Fibroblast of lung (primary cell): Measurements from ENCODE around the gene CDKN1A. TPM values are rescaled to one million over a fixed set of nuclear protein-coding genes. Genes with fewer than 3 reads are reported as not detected.

Experiments used
- DNase-seq, 2 donors: peaks; one replicate each; pipeline versions ENCODE4 v3.0.0 to v3.0.0-alpha.2; 2010; ENCODE audit warnings: low read depth in 2 of 2
- H2AFZ ChIP-seq: 2 replicates; pipeline ENCODE4 v1.5.1; 2012; ENCODE audit warnings: low read length, control low read depth, inconsistent platforms
- H3K27ac ChIP-seq: 2 replicates; pipeline ENCODE4 v1.5.1; 2011; ENCODE audit warnings: low read length, control low read depth; ENCODE audit not compliant: insufficient read depth
- H3K27me3 ChIP-seq: 2 replicates; pipeline ENCODE4 v1.5.1; 2011; ENCODE audit warnings: mild to moderate bottlenecking, low read length; ENCODE audit not compliant: control insufficient read depth, insufficient read depth
- H3K36me3 ChIP-seq: 2 replicates; pipeline ENCODE4 v1.5.1; 2011; ENCODE audit warnings: low read length; ENCODE audit not compliant: control insufficient read depth, insufficient read depth
- H3K4me1 ChIP-seq: 2 replicates; pipeline ENCODE4 v1.5.1; 2011; ENCODE audit warnings: low read length; ENCODE audit not compliant: control insufficient read depth, insufficient read depth; ENCODE audit errors: extremely low read depth
- H3K4me2 ChIP-seq: 2 replicates; pipeline ENCODE4 v1.5.1; 2011; ENCODE audit warnings: low read length, control low read depth; ENCODE audit not compliant: insufficient read depth; ENCODE audit errors: extremely low read depth
- H3K4me3 ChIP-seq, 4 experiments: fragments of 200-600 bp in 1 of 4; sonication (generic) in 1 of 4; replicated peaks in 1 of 4; 2 replicates each; pipeline ENCODE4 v1.5.1; 2011 to 2016; ENCODE audit warnings: low read length in 4 of 4, low read depth in 3 of 4, mild to moderate bottlenecking in 3 of 4, control low read depth in 2 of 4, inconsistent platforms in 1 of 4, mixed read lengths in 1 of 4; ENCODE audit not compliant: insufficient read depth in 1 of 4; ENCODE audit errors: control extremely low read depth in 1 of 4
- H3K79me2 ChIP-seq: 2 replicates; pipeline ENCODE4 v1.5.1; 2012; ENCODE audit warnings: mild to moderate bottlenecking, low read length, inconsistent platforms; ENCODE audit not compliant: control insufficient read depth, insufficient read depth
- H3K9ac ChIP-seq: 2 replicates; pipeline ENCODE4 v1.5.1; 2011; ENCODE audit warnings: mild to moderate bottlenecking, low read length, control low read depth; ENCODE audit not compliant: insufficient read depth
- H3K9me3 ChIP-seq: 2 replicates; pipeline ENCODE4 v1.5.1; 2012; ENCODE audit warnings: low read depth, low read length; ENCODE audit not compliant: control insufficient read depth, insufficient read depth
- H4K20me1 ChIP-seq: 2 replicates; pipeline ENCODE4 v1.5.1; 2011; ENCODE audit warnings: low read length; ENCODE audit not compliant: control insufficient read depth, insufficient read depth; ENCODE audit errors: extremely low read depth
- CTCF ChIP-seq, 2 donors: IDR thresholded peaks in 1 of 2; conservative IDR thresholded peaks in 1 of 2; 1 replicate in 1 of 2; 2 replicates in 1 of 2; pipeline ENCODE4 v1.5.1; 2011 to 2012; ENCODE audit warnings: low read length in 2 of 2, control low read depth in 1 of 2, inconsistent platforms in 1 of 2, low read depth in 1 of 2, mild to moderate bottlenecking in 1 of 2
- EZH2 ChIP-seq: IDR thresholded peaks from 2 replicates; pipeline ENCODE4 v1.5.1; 2012; ENCODE audit warnings: low read length, control low read depth, mild to moderate bottlenecking; ENCODE audit errors: missing control alignments
- polyA plus RNA-seq, 2 donors: library from polyadenylated mRNA; depleted of rRNA in 1 of 2; stranded (reverse) in 1 of 2; unstranded in 1 of 2; fragments of >200 nt; gene quantifications; 2 replicates each; pipeline ENCODE4 v1.2.1, GENCODE V29; 2011 to 2012; ENCODE audit warnings: missing spikeins in 1 of 2
- total RNA-seq: library from RNA; depleted of rRNA; stranded (reverse); fragments of >200 nt; gene quantifications from 2 replicates; pipeline ENCODE4 v1.2.1, GENCODE V29; 2014

Gene CDKN1A
- total and polyA plus RNA-seq, 2 donors (not counting 1 experiment from before 2014, with no cell fraction given), result 166 to 900 TPM

DNA sequence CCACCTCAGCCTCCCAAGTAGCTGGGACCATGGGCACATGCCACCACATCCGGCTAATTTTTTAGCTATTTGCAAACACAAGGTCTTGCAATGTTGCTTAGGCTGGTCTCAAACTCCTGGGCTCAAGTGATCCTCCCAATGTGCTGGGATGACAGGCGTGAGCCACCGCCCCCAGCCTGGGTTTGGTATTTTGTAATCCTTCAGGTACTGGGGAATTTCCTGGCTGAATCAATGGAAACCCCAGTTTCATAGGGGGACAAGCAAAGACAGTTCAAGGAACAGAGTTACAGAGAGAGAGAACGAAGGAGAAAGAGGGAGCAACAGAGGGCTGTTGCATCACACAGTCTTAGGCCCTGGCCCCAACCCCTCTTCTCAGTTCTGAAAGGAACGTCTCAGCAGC, 54.8 kb downstream of the CDKN1A start:
- no peaks in the 10 kb centered on the region for H3K27me3 ChIP-seq
- no peaks in the 10 kb centered on the region for H3K9me3 ChIP-seq
- H3K27ac ChIP-seq, result no peak overlapping the region
- H3K4me2 ChIP-seq, result no peak overlapping the region
- H3K36me3 ChIP-seq, result no peaks in the 10 kb centered on the region
- no peaks in the 10 kb centered on the region for H3K79me2 ChIP-seq
- H3K4me1 ChIP-seq, result peaks cover 13% of the 10 kb centered on the region
- H4K20me1 ChIP-seq, result no peaks in the 10 kb centered on the region
- no peak overlapping the region for H3K4me3 ChIP-seq
- H2AFZ ChIP-seq, result no peak overlapping the region
- H3K9ac ChIP-seq, result no peak overlapping the region
- TF ChIP-seq EZH2 (no peak), CTCF (conservative IDR thresholded peaks at IDR 0.05 in 1 of 2, IDR thresholded peaks at IDR 0.05 in 1 of 2; ENCODE audit: low read depth in 1 of 2, low read length in 2 of 2) (no peak)
- DNase-seq, result no peak

- TF ChIP-seq CTCF (conservative IDR thresholded peaks at IDR 0.05 in 1 of 2, IDR thresholded peaks at IDR 0.05 in 1 of 2; ENCODE audit: low read depth in 1 of 2, low read length in 2 of 2), result no peak
- TF ChIP-seq EZH2, result no peak
- no peak for DNase-seq
- peaks cover 11% of the 10 kb centered on the region for H3K4me1 ChIP-seq
- H3K9me3 ChIP-seq, result no peaks in the 10 kb centered on the region
- no peaks in the 10 kb centered on the region for H4K20me1 ChIP-seq
- H3K79me2 ChIP-seq, result no peaks in the 10 kb centered on the region
- H2AFZ ChIP-seq, result peak overlapping the region; percentile 22
- no peaks in the 10 kb centered on the region for H3K27me3 ChIP-seq
- H3K36me3 ChIP-seq, result no peaks in the 10 kb centered on the region
- no peak overlapping the region for H3K27ac ChIP-seq
- no peak overlapping the region for H3K9ac ChIP-seq
- peak overlapping the region; percentile 78 for H3K4me2 ChIP-seq
- peak overlapping the region in 2 of 4 experiments; percentile 30 to 44 for H3K4me3 ChIP-seq
Observed at GRCh38 chr6:36734486-36735060, 56.1 kb downstream of the CDKN1A start.

DNA sequence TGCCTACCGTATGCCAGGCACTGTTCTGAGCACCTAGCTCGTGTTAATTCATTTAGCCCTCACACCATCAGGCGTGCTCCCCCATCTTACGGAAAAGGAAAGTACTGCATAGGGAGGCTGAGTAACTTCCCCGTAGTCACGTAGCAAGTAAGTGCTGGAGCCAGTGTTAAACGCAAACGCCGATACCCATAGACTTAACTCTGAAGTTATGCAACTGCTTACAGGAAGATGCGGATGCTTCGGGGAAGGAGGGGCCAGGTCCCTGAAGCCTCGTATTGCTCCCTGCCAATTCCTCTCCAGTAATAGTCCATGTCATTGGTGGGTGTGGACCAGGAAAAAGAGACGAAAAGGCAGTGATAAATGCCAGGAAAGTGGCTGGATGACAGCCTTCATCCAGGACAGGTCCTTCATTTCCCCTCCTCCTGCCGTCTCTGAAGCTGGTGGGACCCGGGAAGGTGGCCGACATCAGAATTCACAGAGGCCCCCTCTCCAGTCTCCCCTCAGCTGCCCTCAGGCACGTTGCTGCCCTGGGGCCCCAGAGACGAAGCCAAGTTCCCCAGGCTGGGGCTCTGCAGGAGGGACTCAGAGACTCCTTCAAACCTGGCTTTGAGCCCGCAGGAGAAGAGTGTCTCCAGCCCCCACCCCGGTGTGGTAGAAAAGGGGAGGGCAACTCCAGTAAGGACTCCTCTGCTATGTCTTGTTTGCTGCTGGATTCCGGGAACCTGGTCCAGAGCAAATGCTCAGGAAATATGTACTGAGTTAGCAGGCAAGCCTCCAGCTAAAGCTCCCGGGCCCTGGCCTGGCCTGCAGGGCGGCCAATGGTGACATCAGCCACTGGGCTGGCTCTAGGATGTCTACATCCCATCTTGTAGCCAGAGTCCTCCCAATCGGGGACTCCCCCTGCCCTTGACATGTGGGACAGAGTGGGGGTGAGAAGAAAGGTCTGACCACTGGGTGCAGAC, 56.9 kb downstream of the CDKN1A start:
- Histone ChIP-seq H4K20me1 (no peaks in the 10 kb centered on the region), H3K4me3 (peak overlapping the region in 3 of 4 experiments; percentile 3 to 44 (median 30)), H3K4me2 (peak overlapping the region; percentile 78), H3K27me3 (no peaks in the 10 kb centered on the region), H3K4me1 (peaks cover 11% of the 10 kb centered on the region), H2AFZ (peak overlapping the region; percentile 77), H3K9ac (peak overlapping the region; percentile 11), H3K27ac (peak overlapping the region; percentile 62), H3K79me2 (no peaks in the 10 kb centered on the region), H3K36me3 (no peaks in the 10 kb centered on the region), H3K9me3 (no peaks in the 10 kb centered on the region)
- peak; percentile 76 to 80 for DNase-seq
- TF ChIP-seq EZH2, result no peak
- TF ChIP-seq CTCF (conservative IDR thresholded peaks at IDR 0.05 in 1 of 2, IDR thresholded peaks at IDR 0.05 in 1 of 2; ENCODE audit: low read depth in 1 of 2, low read length in 2 of 2), result peak; percentile 13 to 23
